WTC11 (cell line): ENCODE data around the gene ZBTB44.

Experiments
- CTCF ChIP-seq: fragments of 200-600 bp; IDR thresholded peaks from 2 replicates; pipeline ENCODE4 v1.8.0; 2022; ENCODE audit warnings: antibody characterized with exemption
- E2F1 ChIP-seq: sonication (generic); formaldehyde crosslinking; IDR thresholded peaks from 2 replicates; pipeline ENCODE4 v1.8.0; 2022; ENCODE audit warnings: mild to moderate bottlenecking, missing genetic modification reagents
- E2F5 ChIP-seq: sonication (generic); formaldehyde crosslinking; IDR thresholded peaks from 2 replicates; pipeline ENCODE4 v1.8.1; 2022; ENCODE audit warnings: mild to moderate bottlenecking, moderate library complexity, missing genetic modification reagents
- FOXJ3 ChIP-seq: sonication (generic); formaldehyde crosslinking; IDR thresholded peaks from 2 replicates; pipeline ENCODE4 v1.9.0; 2021; ENCODE audit warnings: missing genetic modification reagents, mild to moderate bottlenecking, borderline replicate concordance
- FOXP1 ChIP-seq: sonication (generic); formaldehyde crosslinking; IDR thresholded peaks from 2 replicates; pipeline ENCODE4 v1.8.0; 2022; ENCODE audit warnings: missing genetic modification reagents, mild to moderate bottlenecking, moderate library complexity, borderline replicate concordance
- JUN ChIP-seq: sonication (generic); formaldehyde crosslinking; IDR thresholded peaks from 2 replicates; pipeline ENCODE4 v1.8.0; 2023; ENCODE audit warnings: mild to moderate bottlenecking, missing genetic modification reagents
- NFYB ChIP-seq: sonication (generic); formaldehyde crosslinking; conservative IDR thresholded peaks from 2 replicates; pipeline ENCODE4 v1.8.0; 2022; ENCODE audit warnings: low read depth, missing genetic modification reagents
- NR1H2 ChIP-seq: sonication (generic); formaldehyde crosslinking; IDR thresholded peaks from 2 replicates; pipeline ENCODE4 v1.9.0; 2021; ENCODE audit warnings: mild to moderate bottlenecking, moderate library complexity, missing genetic modification reagents
- PREB ChIP-seq: sonication (generic); formaldehyde crosslinking; IDR thresholded peaks from 2 replicates; pipeline ENCODE4 v1.8.1; 2022; ENCODE audit warnings: mild to moderate bottlenecking, missing genetic modification reagents, moderate library complexity, borderline replicate concordance
- SMAD4 ChIP-seq: sonication (generic); formaldehyde crosslinking; IDR thresholded peaks from 2 replicates; pipeline ENCODE4 v1.8.0; 2022; ENCODE audit warnings: mild to moderate bottlenecking, missing genetic modification reagents
- USF1 ChIP-seq: sonication (generic); formaldehyde crosslinking; IDR thresholded peaks from 2 replicates; pipeline ENCODE4 v1.8.0; 2022; ENCODE audit warnings: mild to moderate bottlenecking, missing genetic modification reagents
- ZBTB43 ChIP-seq: sonication (generic); formaldehyde crosslinking; IDR thresholded peaks from 2 replicates; pipeline ENCODE4 v1.8.1; 2023; ENCODE audit warnings: mild to moderate bottlenecking, missing genetic modification reagents
- ZNF512 ChIP-seq: sonication (generic); formaldehyde crosslinking; IDR thresholded peaks from 2 replicates; pipeline ENCODE4 v1.8.1; 2022; ENCODE audit warnings: missing genetic modification reagents, borderline replicate concordance

GRCh38 chr11:130218501-130219070 lies 96.1 kb downstream of the ZBTB44 start:
- TF ChIP-seq CTCF, result no peak
- TF ChIP-seq ZNF512 (CRISPR knock-in tag), result no peak
- TF ChIP-seq ZBTB43, result no peak
- TF ChIP-seq E2F1 (CRISPR knock-in tag), result no peak
- no peak for TF ChIP-seq USF1 (CRISPR knock-in tag)
- no peak for TF ChIP-seq SMAD4
- TF ChIP-seq JUN (CRISPR knock-in tag), result no peak
- no peak for TF ChIP-seq PREB (CRISPR knock-in tag)
- no peak for TF ChIP-seq FOXJ3 (CRISPR knock-in tag)
- TF ChIP-seq NFYB, result no peak
- no peak for TF ChIP-seq NR1H2
- TF ChIP-seq FOXP1 (CRISPR knock-in tag), result no peak
- TF ChIP-seq E2F5 (CRISPR knock-in tag), result no peak
